Measurements from ENCODE around the gene TUBAL3.

TUBAL3 gene

DNA sequence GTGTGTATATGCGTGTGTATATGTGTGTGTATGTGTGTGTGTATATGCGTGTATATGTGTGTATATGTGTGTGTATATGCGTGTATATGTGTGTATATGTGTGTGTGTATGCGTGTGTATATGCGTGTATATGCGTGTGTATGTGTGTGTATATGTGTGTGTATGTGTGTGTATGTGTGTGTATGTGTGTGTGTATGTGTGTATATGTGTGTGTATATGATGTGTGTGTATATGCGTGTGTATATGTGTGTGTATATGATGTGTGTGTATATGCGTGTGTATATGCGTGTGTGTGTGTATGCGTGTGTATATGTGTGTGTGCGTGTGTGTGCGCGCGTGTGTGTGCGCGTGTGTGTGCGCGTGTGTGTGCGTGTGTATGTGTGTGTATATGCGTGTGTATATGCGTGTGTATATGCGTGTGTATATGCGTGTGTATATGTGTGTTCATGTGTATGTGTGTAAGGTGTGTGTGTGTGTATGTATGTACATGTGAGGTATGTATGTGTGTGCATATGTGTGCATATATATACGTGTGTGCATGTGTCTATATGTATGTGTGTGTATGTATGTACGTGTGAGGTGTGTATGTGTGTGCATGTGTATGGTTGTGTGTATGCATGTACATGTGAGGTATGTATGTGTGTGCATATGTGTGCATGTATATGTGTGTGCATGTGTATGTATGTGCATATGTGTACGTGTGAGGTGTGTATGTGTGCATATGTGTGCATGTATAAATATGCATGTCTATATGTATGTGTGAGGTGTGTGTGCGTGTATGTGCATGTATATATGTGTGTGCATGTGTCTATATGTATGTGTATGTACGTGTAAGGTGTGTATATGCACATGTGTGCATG, 33.9 kb downstream of the TUBAL3 start:
- peaks cover 10% of the 10 kb centered on the region; the same call in 1 of the 2 replicates for H3F3A ChIP-seq (ENCODE audit: low read depth)
- H3K4me3 ChIP-seq (ENCODE audit: low read length, poor library complexity, severe bottlenecking) = no peak overlapping the region
- no peaks in the 10 kb centered on the region for H3K36me3 ChIP-seq (ENCODE audit: insufficient read depth, low read length)
- no peak overlapping the region for H3K9ac ChIP-seq (ENCODE audit: low read depth, low read length, poor library complexity, severe bottlenecking)
- TF ChIP-seq, protein P1, sequence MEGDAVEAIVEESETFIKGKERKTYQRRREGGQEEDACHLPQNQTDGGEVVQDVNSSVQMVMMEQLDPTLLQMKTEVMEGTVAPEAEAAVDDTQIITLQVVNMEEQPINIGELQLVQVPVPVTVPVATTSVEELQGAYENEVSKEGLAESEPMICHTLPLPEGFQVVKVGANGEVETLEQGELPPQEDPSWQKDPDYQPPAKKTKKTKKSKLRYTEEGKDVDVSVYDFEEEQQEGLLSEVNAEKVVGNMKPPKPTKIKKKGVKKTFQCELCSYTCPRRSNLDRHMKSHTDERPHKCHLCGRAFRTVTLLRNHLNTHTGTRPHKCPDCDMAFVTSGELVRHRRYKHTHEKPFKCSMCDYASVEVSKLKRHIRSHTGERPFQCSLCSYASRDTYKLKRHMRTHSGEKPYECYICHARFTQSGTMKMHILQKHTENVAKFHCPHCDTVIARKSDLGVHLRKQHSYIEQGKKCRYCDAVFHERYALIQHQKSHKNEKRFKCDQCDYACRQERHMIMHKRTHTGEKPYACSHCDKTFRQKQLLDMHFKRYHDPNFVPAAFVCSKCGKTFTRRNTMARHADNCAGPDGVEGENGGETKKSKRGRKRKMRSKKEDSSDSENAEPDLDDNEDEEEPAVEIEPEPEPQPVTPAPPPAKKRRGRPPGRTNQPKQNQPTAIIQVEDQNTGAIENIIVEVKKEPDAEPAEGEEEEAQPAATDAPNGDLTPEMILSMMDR (conservative IDR thresholded peaks at IDR 0.05; ENCODE audit: low read length) = no peak
- TF ChIP-seq EZH2phosphoT487 (IDR thresholded peaks at IDR 0.05; ENCODE audit: borderline replicate concordance) = no peak
- no peaks in the 10 kb centered on the region for H3K9me2 ChIP-seq (replicated peaks; ENCODE audit: low read depth, low read length)
- no peaks in the 10 kb centered on the region for H4K20me1 ChIP-seq (ENCODE audit: insufficient read depth, low read length, poor library complexity, severe bottlenecking)
- H3K9me3 ChIP-seq (ENCODE audit: insufficient read depth, low read depth, low read length) = no peaks in the 10 kb centered on the region
- no peaks in the 10 kb centered on the region for H3K4me1 ChIP-seq (ENCODE audit: insufficient read depth, low read length, poor library complexity, severe bottlenecking)
- no peaks in the 10 kb centered on the region for H3K79me2 ChIP-seq (ENCODE audit: insufficient read depth, low read length)
- no peak overlapping the region for H3K4me2 ChIP-seq (ENCODE audit: low read depth, low read length, poor library complexity, severe bottlenecking)
- no peaks in the 10 kb centered on the region for H3K27me3 ChIP-seq (ENCODE audit: insufficient read depth, low read length, poor library complexity, severe bottlenecking)
- no peak overlapping the region for H2AFZ ChIP-seq (ENCODE audit: low read length)

DNA sequence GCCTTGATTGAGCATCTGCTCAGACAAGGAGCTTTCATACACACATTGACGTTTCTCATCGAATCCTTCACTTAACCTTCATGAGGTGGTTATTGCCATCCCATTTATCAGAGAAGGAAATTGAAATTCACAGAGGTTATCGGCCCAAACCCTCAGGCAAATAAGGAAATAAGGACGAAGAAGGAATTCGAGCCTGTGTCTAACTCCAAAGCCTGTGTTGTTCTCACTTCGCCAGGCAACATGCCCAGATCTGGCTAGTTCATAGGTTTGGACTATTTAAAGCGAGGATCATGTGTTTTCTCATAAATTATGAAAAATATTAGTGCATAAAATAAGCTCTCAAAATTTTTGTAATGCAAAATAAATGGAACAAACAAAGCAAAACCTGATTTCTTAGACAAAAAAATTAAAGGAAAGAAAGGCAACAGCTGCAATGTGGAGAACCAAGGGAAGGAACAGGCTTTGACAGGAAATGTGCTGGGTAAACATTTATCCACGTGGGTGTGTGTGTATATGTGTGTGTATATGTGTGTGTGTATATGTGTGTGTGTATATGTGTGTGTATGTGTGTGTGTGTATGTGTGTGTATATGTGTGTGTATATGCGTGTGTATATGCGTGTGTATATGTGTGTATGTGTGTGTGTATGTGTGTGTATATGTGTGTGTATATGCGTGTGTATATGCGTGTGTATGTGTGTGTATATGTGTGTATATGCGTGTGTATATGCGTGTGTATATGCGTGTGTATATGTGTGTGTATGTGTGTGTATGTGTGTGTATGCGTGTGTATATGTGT, 35.1 kb downstream of the TUBAL3 start:
- Histone ChIP-seq H3K27me3 (ENCODE audit: insufficient read depth, low read length, poor library complexity, severe bottlenecking) (no peaks in the 10 kb centered on the region), H3K79me2 (ENCODE audit: insufficient read depth, low read length) (no peaks in the 10 kb centered on the region), H4K20me1 (ENCODE audit: insufficient read depth, low read length, poor library complexity, severe bottlenecking) (no peaks in the 10 kb centered on the region), H3K9me2 (replicated peaks; ENCODE audit: low read depth, low read length) (no peaks in the 10 kb centered on the region), H3K9ac (ENCODE audit: low read depth, low read length, poor library complexity, severe bottlenecking) (no peak overlapping the region), H3F3A (ENCODE audit: low read depth) (peaks cover 10% of the 10 kb centered on the region; the same call in 1 of the 2 replicates), H3K36me3 (ENCODE audit: insufficient read depth, low read length) (no peaks in the 10 kb centered on the region), H3K4me2 (ENCODE audit: low read depth, low read length, poor library complexity, severe bottlenecking) (no peak overlapping the region), H3K4me1 (ENCODE audit: insufficient read depth, low read length, poor library complexity, severe bottlenecking) (no peaks in the 10 kb centered on the region), H2AFZ (ENCODE audit: low read length) (no peak overlapping the region), H3K4me3 (ENCODE audit: low read length, poor library complexity, severe bottlenecking) (no peak overlapping the region), H3K9me3 (ENCODE audit: insufficient read depth, low read depth, low read length) (no peaks in the 10 kb centered on the region)
- TF ChIP-seq, protein P1 (conservative IDR thresholded peaks at IDR 0.05; ENCODE audit: low read length) = no peak
- TF ChIP-seq EZH2phosphoT487 (IDR thresholded peaks at IDR 0.05; ENCODE audit: borderline replicate concordance) = no peak

DNA sequence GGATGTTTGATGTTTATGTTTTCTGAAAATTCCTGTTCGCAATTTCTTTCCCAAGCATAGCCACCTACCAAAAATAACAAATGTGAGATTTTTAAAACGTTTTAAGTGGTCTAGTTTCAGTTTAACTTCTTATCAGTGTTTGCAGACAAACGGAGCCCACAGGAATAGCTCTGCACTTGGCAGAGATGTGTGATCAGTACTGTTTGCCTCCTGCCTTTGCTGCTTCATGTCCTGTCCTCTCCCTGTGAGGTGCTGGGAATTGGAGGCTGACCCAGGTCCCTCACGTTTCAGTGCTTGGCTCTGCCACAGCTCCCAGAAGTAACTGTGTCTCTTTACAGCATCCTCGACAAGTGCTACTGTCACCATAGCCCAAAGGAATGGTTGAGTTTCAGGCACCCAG, 38.7 kb downstream of the TUBAL3 start:
- H3K27me3 ChIP-seq (ENCODE audit: insufficient read depth, low read length, poor library complexity, severe bottlenecking) = no peaks in the 10 kb centered on the region
- no peak overlapping the region for H2AFZ ChIP-seq (ENCODE audit: low read length)

More for the DNA sequence above, 38.7 kb downstream of the TUBAL3 start:
- H3K4me2 ChIP-seq (ENCODE audit: low read depth, low read length, poor library complexity, severe bottlenecking) = no peak overlapping the region
- H3F3A ChIP-seq (ENCODE audit: low read depth) = peaks cover 8% of the 10 kb centered on the region; the same call in 1 of the 2 replicates
- no peaks in the 10 kb centered on the region for H3K36me3 ChIP-seq (ENCODE audit: insufficient read depth, low read length)
- no peaks in the 10 kb centered on the region for H4K20me1 ChIP-seq (ENCODE audit: insufficient read depth, low read length, poor library complexity, severe bottlenecking)
- TF ChIP-seq EZH2phosphoT487 (IDR thresholded peaks at IDR 0.05; ENCODE audit: borderline replicate concordance) = no peak
- TF ChIP-seq, protein P1 (conservative IDR thresholded peaks at IDR 0.05; ENCODE audit: low read length) = no peak
- H3K4me1 ChIP-seq (ENCODE audit: insufficient read depth, low read length, poor library complexity, severe bottlenecking) = no peaks in the 10 kb centered on the region
- H3K9ac ChIP-seq (ENCODE audit: low read depth, low read length, poor library complexity, severe bottlenecking) = no peak overlapping the region
- no peaks in the 10 kb centered on the region for H3K9me2 ChIP-seq (replicated peaks; ENCODE audit: low read depth, low read length)
- H3K4me3 ChIP-seq (ENCODE audit: low read length, poor library complexity, severe bottlenecking) = no peak overlapping the region
- H3K9me3 ChIP-seq (ENCODE audit: insufficient read depth, low read depth, low read length) = no peaks in the 10 kb centered on the region
- H3K79me2 ChIP-seq (ENCODE audit: insufficient read depth, low read length) = no peaks in the 10 kb centered on the region
